ENCODE data around the gene TOR1A. TPM values are rescaled to one million over a fixed set of nuclear protein-coding genes. Genes with fewer than 3 reads are reported as not detected.

TOR1A gene
- polyA plus RNA-seq, 2 of the 4 experiments (the other 2 are of a cell fraction) = 54.0 to 74.9 TPM

GRCh38 chr9:129852579-129852978 lies 28.6 kb upstream of the TOR1A start:
- Histone ChIP-seq H3K4me2 (no peak overlapping the region), H3K27ac (no peak overlapping the region), H3K4me3 (no peak overlapping the region), H3K4me1 (no peaks in the 10 kb centered on the region), H3K9me3 (no peaks in the 10 kb centered on the region)
- CTCF ChIA-PET = interaction anchor here (1.2 to 1.6 kb wide), 2 partner anchors 9 to 15 kb away, joined by 3 to 4 read pairs; no protein-coding TSS in a partner anchor
- DNase-seq (ENCODE audit: low read depth in 1 of 2, low spot score in 1 of 2) (no peak), FAIRE-seq (no peak), ATAC-seq (no peak)
- TF ChIP-seq REST (IDR thresholded peaks at IDR 0.05) = no peak
- no peak for TF ChIP-seq NR3C1 (IDR thresholded peaks at IDR 0.05)
- no peak for TF ChIP-seq HOXB5 (CRISPR knock-in tag; IDR thresholded peaks at IDR 0.05)
- POLR2A ChIA-PET = no interaction called here
- 83% methylated on average over 5 of the region's 5 CpGs for WGBS (ENCODE audit: missing lambda C conversion rate)

GRCh38 chr9:129851821-129852220 lies 27.9 kb upstream of the TOR1A start:
- no peak for FAIRE-seq
- no peak for ATAC-seq
- WGBS (ENCODE audit: missing lambda C conversion rate) = 55% methylated on average over 5 of the region's 5 CpGs
- Histone ChIP-seq H3K27ac (no peak overlapping the region), H3K4me2 (no peak overlapping the region), H3K4me3 (no peak overlapping the region), H3K4me1 (no peaks in the 10 kb centered on the region), H3K9me3 (no peaks in the 10 kb centered on the region)
- TF ChIP-seq ESRRA (IDR thresholded peaks at IDR 0.05; ENCODE audit: borderline replicate concordance, low read length) = no peak
- no peak for TF ChIP-seq BHLHE40 (IDR thresholded peaks at IDR 0.05; ENCODE audit: low read depth, low read length)
- TF ChIP-seq E2F6 (IDR thresholded peaks at IDR 0.05; ENCODE audit: borderline replicate concordance, low read depth) = no peak
- TF ChIP-seq MAX (IDR thresholded peaks at IDR 0.05) = no peak
- TF ChIP-seq EHF (CRISPR knock-in tag; IDR thresholded peaks at IDR 0.05) = no peak
- no peak for TF ChIP-seq HOXB13 (CRISPR knock-in tag; IDR thresholded peaks at IDR 0.05; ENCODE audit: low read depth)
- TF ChIP-seq HOXA7 (CRISPR knock-in tag; IDR thresholded peaks at IDR 0.05) = no peak
- no peak for TF ChIP-seq MYC (IDR thresholded peaks at IDR 0.05; ENCODE audit: borderline replicate concordance, low read length)
- no peak for TF ChIP-seq ZNF302 (CRISPR knock-in tag; IDR thresholded peaks at IDR 0.05)
- no peak for TF ChIP-seq RAD21 (conservative IDR thresholded peaks at IDR 0.05 in 1 of 2, IDR thresholded peaks at IDR 0.05 in 1 of 2)
- TF ChIP-seq TFCP2L1 (CRISPR knock-in tag; IDR thresholded peaks at IDR 0.05) = no peak
- TF ChIP-seq HEYL (CRISPR knock-in tag; IDR thresholded peaks at IDR 0.05) = no peak
- no peak for TF ChIP-seq EP300 (IDR thresholded peaks at IDR 0.05)
- TF ChIP-seq KDM1A (IDR thresholded peaks at IDR 0.05; ENCODE audit: low read depth) = no peak
- TF ChIP-seq CTCF (IDR thresholded peaks at IDR 0.05) = no peak
- ChIA-PET CTCF (interaction anchor here (1.1 to 1.5 kb wide), 3 partner anchors 10 to 34 kb away, joined by 3 read pairs; no protein-coding TSS in a partner anchor), POLR2A (no interaction called here)
- no peak for DNase-seq (ENCODE audit: low read depth in 1 of 2, low spot score in 1 of 2)

Measured in A549 (cell line).